B cell (primary cell): ENCODE data around the gene SCNN1G.

ENCODE experiments used
- CTCF ChIP-seq: fragments of 200-600 bp; IDR thresholded peaks from one replicate; pipeline ENCODE4 v1.8.0; 2022; ENCODE audit warnings: antibody characterized with exemption, mild to moderate bottlenecking
- EZH2 ChIP-seq: IDR thresholded peaks from 2 replicates; pipeline ENCODE4 v1.6.1; 2012; ENCODE audit warnings: borderline replicate concordance, low read depth, mild to moderate bottlenecking, moderate library complexity, low read length; ENCODE audit not compliant: insufficient read depth, poor library complexity, severe bottlenecking

GRCh38 chr16:23245268-23245667, 62.7 kb downstream of the SCNN1G start:
- TF ChIP-seq CTCF (no peak), EZH2 (no peak)
